ENCODE results near the gene LYAR.

The LYAR gene

DNA sequence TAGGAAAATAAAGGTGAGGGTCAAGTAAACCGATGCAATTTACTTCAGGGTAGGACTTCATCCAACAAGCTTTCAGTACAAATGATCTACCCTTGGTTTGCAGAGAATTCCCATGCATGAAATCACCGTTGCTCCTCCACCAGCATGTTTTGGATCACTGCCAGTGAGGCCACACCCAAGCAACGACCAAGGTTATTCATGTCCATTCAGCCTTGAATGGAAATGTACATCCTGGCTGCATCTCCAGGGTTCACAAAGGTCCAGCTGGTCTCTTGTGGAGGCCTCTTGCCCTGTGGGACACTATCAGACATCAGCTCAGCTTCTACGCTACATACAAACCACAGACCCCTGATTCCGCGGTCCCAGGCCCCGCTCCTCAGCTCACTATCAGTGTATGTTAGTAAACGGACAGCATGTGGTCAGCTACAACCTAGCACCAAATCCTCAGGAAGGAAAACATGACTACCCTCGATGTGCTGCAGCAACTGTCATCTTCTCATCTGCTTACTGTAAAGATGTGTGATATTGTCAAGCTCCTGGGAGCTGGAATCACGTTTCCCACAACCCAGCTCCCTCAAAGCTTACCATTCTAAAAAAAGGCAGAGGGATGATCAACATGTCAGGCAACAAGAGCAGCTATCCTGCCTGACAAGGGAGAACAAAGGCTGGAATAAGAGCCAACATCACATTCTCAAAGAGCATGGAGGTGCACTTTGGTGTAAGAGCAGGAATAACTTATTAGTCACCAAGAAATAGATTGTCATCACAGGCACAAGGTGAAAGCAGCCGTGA lies 4.9 kb downstream of the LYAR start:
- TF ChIP-seq, protein P1, sequence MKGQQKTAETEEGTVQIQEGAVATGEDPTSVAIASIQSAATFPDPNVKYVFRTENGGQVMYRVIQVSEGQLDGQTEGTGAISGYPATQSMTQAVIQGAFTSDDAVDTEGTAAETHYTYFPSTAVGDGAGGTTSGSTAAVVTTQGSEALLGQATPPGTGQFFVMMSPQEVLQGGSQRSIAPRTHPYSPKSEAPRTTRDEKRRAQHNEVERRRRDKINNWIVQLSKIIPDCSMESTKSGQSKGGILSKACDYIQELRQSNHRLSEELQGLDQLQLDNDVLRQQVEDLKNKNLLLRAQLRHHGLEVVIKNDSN (IDR thresholded peaks at IDR 0.05) = no peak
- no peak for TF ChIP-seq ZBTB7A (IDR thresholded peaks at IDR 0.05; ENCODE audit: low read depth)
- TF ChIP-seq NFIC (IDR thresholded peaks at IDR 0.05) = peak; percentile 60

DNA sequence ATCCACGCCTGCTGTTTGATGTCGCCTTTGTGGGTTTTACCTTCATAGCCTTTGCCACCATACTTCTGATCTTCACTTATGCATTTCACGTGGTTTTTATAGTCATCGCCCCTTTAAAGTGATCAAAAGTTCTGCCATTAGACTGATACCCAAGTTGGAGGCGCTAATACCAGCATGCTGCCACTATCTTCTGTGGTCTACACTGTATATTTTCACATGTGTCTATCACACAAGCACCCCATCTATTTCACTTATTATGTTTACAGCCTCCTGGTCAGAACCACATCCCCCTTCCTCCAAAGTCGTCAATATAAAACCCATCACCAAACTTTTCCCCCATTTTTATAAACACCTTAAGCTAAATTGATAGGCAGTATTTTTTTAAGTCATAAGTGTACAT lies 8.2 kb downstream of the LYAR start:
- TF ChIP-seq EP300 (IDR thresholded peaks at IDR 0.05; ENCODE audit: borderline replicate concordance) = no peak
- TF ChIP-seq CREB1 (IDR thresholded peaks at IDR 0.05; ENCODE audit: low read depth) = no peak
- TF ChIP-seq RAD21 (IDR thresholded peaks at IDR 0.05; ENCODE audit: low read depth) = no peak
- no peak for TF ChIP-seq YY1 (IDR thresholded peaks at IDR 0.05; ENCODE audit: low read depth)
- no peak for TF ChIP-seq ZBTB7A (IDR thresholded peaks at IDR 0.05; ENCODE audit: low read depth)
- no peak for TF ChIP-seq TCF12 (IDR thresholded peaks at IDR 0.05; ENCODE audit: low read depth)
- TF ChIP-seq, protein P2, sequence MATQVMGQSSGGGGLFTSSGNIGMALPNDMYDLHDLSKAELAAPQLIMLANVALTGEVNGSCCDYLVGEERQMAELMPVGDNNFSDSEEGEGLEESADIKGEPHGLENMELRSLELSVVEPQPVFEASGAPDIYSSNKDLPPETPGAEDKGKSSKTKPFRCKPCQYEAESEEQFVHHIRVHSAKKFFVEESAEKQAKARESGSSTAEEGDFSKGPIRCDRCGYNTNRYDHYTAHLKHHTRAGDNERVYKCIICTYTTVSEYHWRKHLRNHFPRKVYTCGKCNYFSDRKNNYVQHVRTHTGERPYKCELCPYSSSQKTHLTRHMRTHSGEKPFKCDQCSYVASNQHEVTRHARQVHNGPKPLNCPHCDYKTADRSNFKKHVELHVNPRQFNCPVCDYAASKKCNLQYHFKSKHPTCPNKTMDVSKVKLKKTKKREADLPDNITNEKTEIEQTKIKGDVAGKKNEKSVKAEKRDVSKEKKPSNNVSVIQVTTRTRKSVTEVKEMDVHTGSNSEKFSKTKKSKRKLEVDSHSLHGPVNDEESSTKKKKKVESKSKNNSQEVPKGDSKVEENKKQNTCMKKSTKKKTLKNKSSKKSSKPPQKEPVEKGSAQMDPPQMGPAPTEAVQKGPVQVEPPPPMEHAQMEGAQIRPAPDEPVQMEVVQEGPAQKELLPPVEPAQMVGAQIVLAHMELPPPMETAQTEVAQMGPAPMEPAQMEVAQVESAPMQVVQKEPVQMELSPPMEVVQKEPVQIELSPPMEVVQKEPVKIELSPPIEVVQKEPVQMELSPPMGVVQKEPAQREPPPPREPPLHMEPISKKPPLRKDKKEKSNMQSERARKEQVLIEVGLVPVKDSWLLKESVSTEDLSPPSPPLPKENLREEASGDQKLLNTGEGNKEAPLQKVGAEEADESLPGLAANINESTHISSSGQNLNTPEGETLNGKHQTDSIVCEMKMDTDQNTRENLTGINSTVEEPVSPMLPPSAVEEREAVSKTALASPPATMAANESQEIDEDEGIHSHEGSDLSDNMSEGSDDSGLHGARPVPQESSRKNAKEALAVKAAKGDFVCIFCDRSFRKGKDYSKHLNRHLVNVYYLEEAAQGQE (IDR thresholded peaks at IDR 0.05; ENCODE audit: low read depth) = no peak
- TF ChIP-seq, protein P1 (IDR thresholded peaks at IDR 0.05) = no peak
- TF ChIP-seq NFIC (IDR thresholded peaks at IDR 0.05) = no peak
- TF ChIP-seq, protein P3, sequence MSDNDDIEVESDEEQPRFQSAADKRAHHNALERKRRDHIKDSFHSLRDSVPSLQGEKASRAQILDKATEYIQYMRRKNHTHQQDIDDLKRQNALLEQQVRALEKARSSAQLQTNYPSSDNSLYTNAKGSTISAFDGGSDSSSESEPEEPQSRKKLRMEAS (IDR thresholded peaks at IDR 0.05) = no peak
- no peak for TF ChIP-seq TEAD4 (IDR thresholded peaks at IDR 0.05)
- no peak for TF ChIP-seq EGR1 (IDR thresholded peaks at IDR 0.05)

DNA sequence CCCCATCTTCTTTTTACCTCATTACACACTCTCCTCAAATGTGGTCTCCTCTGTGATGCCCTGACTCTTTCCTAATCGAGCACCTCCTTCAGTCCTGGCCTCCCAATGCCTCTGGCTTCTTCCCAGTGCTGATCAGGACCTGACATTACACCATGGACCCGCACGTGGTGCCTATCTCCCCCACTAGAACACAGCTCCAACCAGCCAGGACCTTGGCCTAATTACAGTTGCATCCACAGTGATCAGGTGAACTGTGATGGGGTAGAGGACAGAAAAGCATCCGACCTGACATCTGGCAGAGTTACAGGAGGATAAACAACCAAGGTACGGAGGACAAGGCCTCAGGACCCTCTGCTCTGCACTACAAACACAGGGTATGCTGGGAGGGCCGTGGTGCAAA lies 12.4 kb downstream of the LYAR start:
- no peak for TF ChIP-seq CREB1 (IDR thresholded peaks at IDR 0.05; ENCODE audit: low read depth)
- no peak for TF ChIP-seq EGR1 (IDR thresholded peaks at IDR 0.05)
- no peak for TF ChIP-seq ZBTB7A (IDR thresholded peaks at IDR 0.05; ENCODE audit: low read depth)
- TF ChIP-seq YY1 (IDR thresholded peaks at IDR 0.05; ENCODE audit: low read depth) = no peak
- no peak for TF ChIP-seq CEBPB (IDR thresholded peaks at IDR 0.05)
- TF ChIP-seq, protein P2 (IDR thresholded peaks at IDR 0.05; ENCODE audit: low read depth) = no peak
- TF ChIP-seq TEAD4 (IDR thresholded peaks at IDR 0.05) = no peak
- no peak for TF ChIP-seq TCF12 (IDR thresholded peaks at IDR 0.05; ENCODE audit: low read depth)
- TF ChIP-seq, protein P1 (IDR thresholded peaks at IDR 0.05) = no peak
- TF ChIP-seq EP300 (IDR thresholded peaks at IDR 0.05; ENCODE audit: borderline replicate concordance) = no peak

DNA sequence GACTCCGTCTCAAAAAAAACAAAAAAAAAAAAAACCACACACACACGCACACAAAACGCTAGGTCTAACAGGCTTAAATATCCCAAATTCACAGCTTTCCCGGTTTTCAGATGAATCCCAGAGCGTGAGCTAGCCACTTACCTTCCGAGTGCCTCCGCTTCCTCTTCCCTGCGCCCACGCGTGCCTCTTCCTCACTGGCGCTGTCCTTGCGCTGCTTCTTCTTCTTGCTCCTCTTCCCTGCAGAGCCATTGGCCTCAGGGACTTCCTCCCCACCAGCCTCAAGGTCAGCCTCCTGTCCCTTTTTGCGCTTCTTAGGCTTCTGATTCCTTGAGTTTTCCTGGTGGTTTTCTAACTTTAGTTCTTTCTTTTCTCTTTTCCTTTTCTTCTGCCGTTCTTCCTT lies 15.7 kb downstream of the LYAR start:
- TF ChIP-seq, protein P2 (IDR thresholded peaks at IDR 0.05; ENCODE audit: low read depth) = no peak
- TF ChIP-seq EGR1 (IDR thresholded peaks at IDR 0.05) (no peak), CEBPB (IDR thresholded peaks at IDR 0.05) (no peak), RAD21 (IDR thresholded peaks at IDR 0.05; ENCODE audit: low read depth) (no peak)
- TF ChIP-seq, protein P1 (IDR thresholded peaks at IDR 0.05) = no peak
